H1 (cell line): ENCODE data around the gene CACNG4. TPM values are rescaled to one million over a fixed set of nuclear protein-coding genes. Genes with fewer than 3 reads are reported as not detected.

ENCODE experiments used
- CTCF ChIP-seq, 3 experiments: IDR thresholded peaks; 1 replicate in 2 of 3; 2 replicates in 1 of 3; pipeline versions ENCODE4 v1.5.1 to v1.6.1; 2011; ENCODE audit warnings: low read length in 3 of 3, mild to moderate bottlenecking in 3 of 3, inconsistent platforms in 2 of 3, low read depth in 1 of 3, moderate library complexity in 1 of 3; ENCODE audit not compliant: insufficient read depth in 1 of 3; ENCODE audit errors: control extremely low read depth in 1 of 3
- MAFK ChIP-seq: IDR thresholded peaks from 2 replicates; pipeline ENCODE4 v1.6.1; 2012; ENCODE audit warnings: low read depth, mild to moderate bottlenecking, improper control_type of control experiment, low read length
- SIX5 ChIP-seq: IDR thresholded peaks from 2 replicates; pipeline ENCODE4 v1.6.1; 2011; ENCODE audit warnings: mild to moderate bottlenecking, low read depth, low read length
- polyA plus RNA-seq, 7 experiments: library from polyadenylated mRNA; depleted of rRNA in 3 of 7; stranded (reverse) in 5 of 7; unstranded in 2 of 7; fragments of >200 nt in 5 of 7; fragments of 200-250 nt in 2 of 7; gene quantifications; 1 replicate in 5 of 7; 2 replicates in 1 of 7; 4 replicates in 1 of 7; pipeline versions ENCODE4 v1.2.1 to v1.2.3, GENCODE V29; 2011 to 2013; ENCODE audit warnings: missing spikeins in 2 of 7, mixed read lengths in 2 of 7
- total RNA-seq: library from RNA; stranded (reverse); fragmentation: NEBNext Ultra II Directional; extraction: Animal tissue kit (Norgen Biotek cat#: 25700); gene quantifications from 2 replicates; pipeline ENCODE4 v1.2.1, GENCODE V29; 2021

The CACNG4 gene
- total and polyA plus RNA-seq, 2 of the 8 experiments (the other 6 are each of a cell fraction or from before 2014, with no cell fraction given), result 3.6 to 5.6 TPM

- TF ChIP-seq SIX5 (no peak), CTCF (IDR thresholded peaks at IDR 0.05; ENCODE audit: control extremely low read depth in 1 of 3, insufficient read depth in 1 of 3, low read depth in 1 of 3, low read length in 3 of 3) (no peak), MAFK (no peak)
- TF ChIP-seq, all 59 proteins: peak for 0
Observed at GRCh38 chr17:66970140-66970539, 5.6 kb downstream of the CACNG4 start (continued).
